Hepatocyte (in vitro differentiated cells): Measurements from ENCODE around the gene LEO1.
"Not testable (repeated sequence)": the region's sequence is repeated elsewhere in the genome, so short reads cannot be mapped to it uniquely, and the experiment has no call there.

Experiments
- CTCF ChIP-seq: fragments of 200-600 bp; sonication (generic); IDR thresholded peaks from 2 replicates; pipeline ENCODE4 v1.5.1; 2016; ENCODE audit warnings: antibody characterized with exemption, mild to moderate bottlenecking; ENCODE audit not compliant: poor library complexity
- EZH2 ChIP-seq: fragments of 200-600 bp; sonication (generic); IDR thresholded peaks from 2 replicates; pipeline ENCODE4 v1.6.1; 2016; ENCODE audit warnings: antibody characterized with exemption, mild to moderate bottlenecking, borderline replicate concordance
- EZH2phosphoT487 ChIP-seq: fragments of 200-600 bp; sonication (generic); IDR thresholded peaks from one replicate; pipeline ENCODE4 v1.6.1; 2018; ENCODE audit warnings: antibody characterized with exemption, mild to moderate bottlenecking, low read depth, moderate library complexity; ENCODE audit not compliant: unreplicated experiment, severe bottlenecking

GRCh38 chr15:52003089-52003488 lies 31.5 kb upstream of the LEO1 start:
- not testable (repeated sequence) for TF ChIP-seq CTCF, EZH2, EZH2phosphoT487
